A172 (cell line): ENCODE results near the gene HBB. TPM values are rescaled to one million over a fixed set of nuclear protein-coding genes. Genes with fewer than 3 reads are reported as not detected.

ENCODE experiments used
- DNase-seq: peaks from one replicate; pipeline ENCODE4 v3.0.0-alpha.2; 2015; ENCODE audit warnings: low spot score
- total RNA-seq: library from RNA; depleted of rRNA; stranded (reverse); fragments of >200 nt; shearing (Covaris generic); gene quantifications from 2 replicates; pipeline ENCODE4 v1.2.3, GENCODE V29; 2014

HBB gene
- total RNA-seq, 1 experiment from 2014 or later: not detected

GRCh38 chr11:5247472-5248192 lies 20.8 kb upstream of the HBB start:
- DNase-seq: no peak

GRCh38 chr11:5246772-5247471 lies 20.1 kb upstream of the HBB start:
- DNase-seq: no peak

GRCh38 chr11:5245155-5245554 lies 18.3 kb upstream of the HBB start:
- no peak for DNase-seq

- DNase-seq: no peak
Measured at GRCh38 chr11:5243816-5244180, 16.9 kb upstream of the HBB start.

GRCh38 chr11:5242933-5243815 lies 16.3 kb upstream of the HBB start:
- DNase-seq: no peak

GRCh38 chr11:5242208-5242607 lies 15.3 kb upstream of the HBB start:
- DNase-seq: no peak

GRCh38 chr11:5241458-5241857 lies 14.6 kb upstream of the HBB start:
- no peak for DNase-seq

- DNase-seq: no peak
Measured at GRCh38 chr11:5240458-5240857, 13.6 kb upstream of the HBB start.

- no peak for DNase-seq
Measured at GRCh38 chr11:5240056-5240455, 13.2 kb upstream of the HBB start.

- DNase-seq: no peak
Measured at GRCh38 chr11:5239046-5239445, 12.2 kb upstream of the HBB start.

- no peak for DNase-seq
Measured at GRCh38 chr11:5238486-5238885, 11.6 kb upstream of the HBB start.

GRCh38 chr11:5237420-5237819 lies 10.5 kb upstream of the HBB start:
- no peak for DNase-seq

- no peak for DNase-seq
Measured at GRCh38 chr11:5235364-5236095, 8.7 kb upstream of the HBB start.

- DNase-seq: peak; percentile 19
Measured at GRCh38 chr11:5234381-5234834, 7.5 kb upstream of the HBB start, which contains the start of gene HBD. HBD (minus strand) TSS chr11:5234483; CDS start chr11:5234433, 50 bp downstream.

GRCh38 chr11:5233307-5233706 lies 6.4 kb upstream of the HBB start:
- DNase-seq: no peak

GRCh38 chr11:5232821-5233220 lies 6.0 kb upstream of the HBB start:
- DNase-seq: no peak

GRCh38 chr11:5232176-5232575 lies 5.3 kb upstream of the HBB start:
- DNase-seq: no peak

GRCh38 chr11:5231111-5231510 lies 4.2 kb upstream of the HBB start:
- DNase-seq: no peak

GRCh38 chr11:5230266-5230665 lies 3.4 kb upstream of the HBB start:
- no peak for DNase-seq

- no peak for DNase-seq
Measured at GRCh38 chr11:5229796-5230195, 2.9 kb upstream of the HBB start.

GRCh38 chr11:5229356-5229755 lies 2.5 kb upstream of the HBB start:
- no peak for DNase-seq

GRCh38 chr11:5228124-5228523 lies 1.3 kb upstream of the HBB start:
- no peak for DNase-seq
